K562 (cell line): ENCODE results near the gene ACBD4. TPM values are rescaled to one million over a fixed set of nuclear protein-coding genes. Genes with fewer than 3 reads are reported as not detected.

Experiments used
- BRD4 ChIP-seq: fragments of 200-600 bp; sonication (generic); IDR thresholded peaks from 2 replicates; pipeline ENCODE4 v1.6.1; 2017; ENCODE audit warnings: inconsistent platforms
- HBP1 ChIP-seq: fragments of 450-650 bp; formaldehyde crosslinking; IDR thresholded peaks from 2 replicates; pipeline ENCODE4 v1.4.0; 2022; ENCODE audit warnings: missing genetic modification characterization
- LARP7 ChIP-seq: fragments of 450-650 bp; IDR thresholded peaks from 2 replicates; pipeline ENCODE4 v1.6.1; 2016
- NCOA4 ChIP-seq: fragments of 450-650 bp; IDR thresholded peaks from 2 replicates; pipeline ENCODE4 v1.6.1; 2018; ENCODE audit warnings: mild to moderate bottlenecking; ENCODE audit not compliant: partially characterized antibody
- NEUROD1 ChIP-seq: fragments of 150-350 bp; IDR thresholded peaks from 2 replicates; pipeline ENCODE4 v1.6.1; 2014; ENCODE audit warnings: borderline replicate concordance, low read length, low read depth; ENCODE audit not compliant: partially characterized antibody
- RBM14 ChIP-seq: fragments of 200-400 bp; formaldehyde crosslinking; IDR thresholded peaks from 2 replicates; pipeline ENCODE4 v1.6.1; 2018; ENCODE audit warnings: low read depth, mild to moderate bottlenecking, low read length, moderate library complexity, borderline replicate concordance; ENCODE audit not compliant: insufficient read depth
- SREBF1 ChIP-seq: fragments of 150-350 bp; IDR thresholded peaks from 2 replicates; pipeline ENCODE4 v1.6.1; 2014; ENCODE audit warnings: antibody characterized with exemption, low read depth, low read length, borderline replicate concordance
- SRSF9 ChIP-seq: fragments of 200-400 bp; formaldehyde crosslinking; IDR thresholded peaks from 2 replicates; pipeline ENCODE4 v1.6.1; 2017; ENCODE audit warnings: low read depth, low read length, borderline replicate concordance
- TBP ChIP-seq: optimal IDR thresholded peaks from 2 replicates; pipeline ENCODE3; 2011; ENCODE audit warnings: low read depth, low read length, improper control_type of control experiment
- ZBTB17 ChIP-seq: fragments of 450-650 bp; formaldehyde crosslinking; IDR thresholded peaks from 2 replicates; pipeline ENCODE4 v1.4.0; 2020; ENCODE audit warnings: mild to moderate bottlenecking
- ZC3H11A ChIP-seq: IDR thresholded peaks from 2 replicates; pipeline ENCODE4 v1.6.1; 2012; ENCODE audit warnings: low read depth, low read length, improper control_type of control experiment
- ZKSCAN1 ChIP-seq: fragments of 150-350 bp; IDR thresholded peaks from 2 replicates; pipeline ENCODE4 v1.6.1; 2016; ENCODE audit warnings: low read depth, low read length
- ZNF263 ChIP-seq: sonication (generic); formaldehyde crosslinking; IDR thresholded peaks from 2 replicates; pipeline ENCODE4 v1.8.0; 2022; ENCODE audit warnings: mild to moderate bottlenecking, missing genetic modification reagents, borderline replicate concordance
- ZNF507 ChIP-seq: conservative IDR thresholded peaks from 2 replicates; pipeline ENCODE4 v1.6.1; 2017; ENCODE audit warnings: missing genetic modification characterization, missing compliant biosample characterization
- ZNF77 ChIP-seq: fragments of 250-450 bp; sonication (Bioruptor Pico); IDR thresholded peaks from 2 replicates; pipeline ENCODE4 v1.5.0; 2020
- polyA plus RNA-seq, 8 experiments: library from polyadenylated mRNA; depleted of rRNA in 4 of 8; stranded (reverse) in 5 of 8; unstranded in 3 of 8; fragments of >200 nt; fragmentation: Nextera tagmentation in 2 of 8; fragmentation: Illumina TruSeq in 1 of 8; extraction: Ambion mirVana in 2 of 8; extraction: Trizol in 1 of 8; gene quantifications; 2 replicates each; pipeline versions ENCODE4 v1.2.1 to v1.2.3, GENCODE V29; 2011 to 2014; ENCODE audit warnings: inconsistent platforms in 1 of 8, missing spikeins in 1 of 8
- total RNA-seq, 7 experiments: library from RNA; depleted of rRNA in 6 of 7; stranded (reverse); fragments of >200 nt in 6 of 7; fragmentation: Illumina TruSeq in 2 of 7; extraction: Trizol in 2 of 7; gene quantifications; 2 replicates each; pipeline versions ENCODE4 v1.2.1 to v1.2.3, GENCODE V29; 2011 to 2021; ENCODE audit warnings: low replicate concordance in 1 of 7
- TF ChIP-seq, protein P1 (sequence below): fragments of 200-800 bp; sonication (Bioruptor generic); IDR thresholded peaks from 2 replicates; pipeline ENCODE4 v1.6.1; 2016; ENCODE audit warnings: missing genetic modification characterization, missing compliant biosample characterization

The ACBD4 gene
- total and polyA plus RNA-seq, 9 of the 15 experiments (the other 6 are each of a cell fraction or from before 2014, with no cell fraction given) = 0.14 to 6.9 (median 4.6) TPM

DNA sequence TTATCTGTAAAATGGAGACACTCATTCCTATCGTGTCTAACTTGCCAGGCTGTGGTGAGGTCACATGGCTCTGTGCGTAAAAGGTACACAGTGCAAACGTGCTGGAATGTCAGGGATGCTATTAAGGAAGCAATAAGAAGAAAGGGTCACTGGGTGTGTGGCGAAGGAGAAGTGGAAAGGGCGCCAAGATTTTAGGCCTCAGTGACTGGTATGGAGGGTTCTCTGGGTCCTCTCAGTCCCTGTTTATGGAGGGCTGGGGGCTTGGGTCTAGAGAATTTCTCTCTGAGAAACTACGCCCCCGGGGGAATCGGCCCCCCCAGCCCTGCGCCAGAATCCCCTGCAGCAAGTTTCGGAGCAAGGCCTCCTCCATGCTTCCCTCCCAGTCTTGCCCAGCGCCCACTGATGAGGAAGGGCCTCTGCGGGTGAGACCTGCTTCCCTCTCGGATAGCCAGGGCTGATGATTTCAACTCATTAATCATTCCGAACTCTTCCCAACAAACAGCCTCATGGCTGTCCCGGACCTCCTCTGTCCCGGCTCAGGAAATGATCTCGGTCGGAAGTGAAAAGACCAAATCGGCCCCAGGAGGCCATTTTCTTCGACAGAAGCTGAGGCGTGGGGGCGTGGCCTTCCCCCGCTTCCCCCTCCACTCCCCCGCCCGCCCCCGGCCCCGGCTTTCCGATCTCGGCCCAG, 11.5 kb downstream of the ACBD4 start (continued):
- TF ChIP-seq, protein P1, sequence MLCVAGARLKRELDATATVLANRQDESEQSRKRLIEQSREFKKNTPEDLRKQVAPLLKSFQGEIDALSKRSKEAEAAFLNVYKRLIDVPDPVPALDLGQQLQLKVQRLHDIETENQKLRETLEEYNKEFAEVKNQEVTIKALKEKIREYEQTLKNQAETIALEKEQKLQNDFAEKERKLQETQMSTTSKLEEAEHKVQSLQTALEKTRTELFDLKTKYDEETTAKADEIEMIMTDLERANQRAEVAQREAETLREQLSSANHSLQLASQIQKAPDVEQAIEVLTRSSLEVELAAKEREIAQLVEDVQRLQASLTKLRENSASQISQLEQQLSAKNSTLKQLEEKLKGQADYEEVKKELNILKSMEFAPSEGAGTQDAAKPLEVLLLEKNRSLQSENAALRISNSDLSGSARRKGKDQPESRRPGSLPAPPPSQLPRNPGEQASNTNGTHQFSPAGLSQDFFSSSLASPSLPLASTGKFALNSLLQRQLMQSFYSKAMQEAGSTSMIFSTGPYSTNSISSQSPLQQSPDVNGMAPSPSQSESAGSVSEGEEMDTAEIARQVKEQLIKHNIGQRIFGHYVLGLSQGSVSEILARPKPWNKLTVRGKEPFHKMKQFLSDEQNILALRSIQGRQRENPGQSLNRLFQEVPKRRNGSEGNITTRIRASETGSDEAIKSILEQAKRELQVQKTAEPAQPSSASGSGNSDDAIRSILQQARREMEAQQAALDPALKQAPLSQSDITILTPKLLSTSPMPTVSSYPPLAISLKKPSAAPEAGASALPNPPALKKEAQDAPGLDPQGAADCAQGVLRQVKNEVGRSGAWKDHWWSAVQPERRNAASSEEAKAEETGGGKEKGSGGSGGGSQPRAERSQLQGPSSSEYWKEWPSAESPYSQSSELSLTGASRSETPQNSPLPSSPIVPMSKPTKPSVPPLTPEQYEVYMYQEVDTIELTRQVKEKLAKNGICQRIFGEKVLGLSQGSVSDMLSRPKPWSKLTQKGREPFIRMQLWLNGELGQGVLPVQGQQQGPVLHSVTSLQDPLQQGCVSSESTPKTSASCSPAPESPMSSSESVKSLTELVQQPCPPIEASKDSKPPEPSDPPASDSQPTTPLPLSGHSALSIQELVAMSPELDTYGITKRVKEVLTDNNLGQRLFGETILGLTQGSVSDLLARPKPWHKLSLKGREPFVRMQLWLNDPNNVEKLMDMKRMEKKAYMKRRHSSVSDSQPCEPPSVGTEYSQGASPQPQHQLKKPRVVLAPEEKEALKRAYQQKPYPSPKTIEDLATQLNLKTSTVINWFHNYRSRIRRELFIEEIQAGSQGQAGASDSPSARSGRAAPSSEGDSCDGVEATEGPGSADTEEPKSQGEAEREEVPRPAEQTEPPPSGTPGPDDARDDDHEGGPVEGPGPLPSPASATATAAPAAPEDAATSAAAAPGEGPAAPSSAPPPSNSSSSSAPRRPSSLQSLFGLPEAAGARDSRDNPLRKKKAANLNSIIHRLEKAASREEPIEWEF (CRISPR knock-in tag) = peak; percentile 37; the same call in 1 of the 2 replicates
- no peak for TF ChIP-seq SREBF1
- peak; percentile 63; the same call in 1 of the 2 replicates for TF ChIP-seq BRD4
- no peak for TF ChIP-seq ZNF77 (CRISPR knock-in tag)
- 0 out of 2 replicates have a peak, but pooled peaks have one; percentile 16 for TF ChIP-seq ZC3H11A
- no peak for TF ChIP-seq SRSF9
- no peak for TF ChIP-seq LARP7
- TF ChIP-seq NEUROD1 = peak; percentile 17
- peak; percentile 61; the same call in 1 of the 2 replicates for TF ChIP-seq ZBTB17 (CRISPR knock-in tag)
- TF ChIP-seq HBP1 (CRISPR knock-in tag) = no peak; the same call in 1 of the 2 replicates
- TF ChIP-seq TBP = no peak
- TF ChIP-seq ZNF263 (CRISPR knock-in tag) = no peak
- TF ChIP-seq RBM14 = no peak
- peak; percentile 11; the same call in 1 of the 2 replicates for TF ChIP-seq ZKSCAN1
- no peak for TF ChIP-seq NCOA4
- TF ChIP-seq ZNF507 (tag) = no peak
